ENCODE measurements around the gene MAN1A2.
"Not testable (repeated sequence)": the region's sequence is repeated elsewhere in the genome, so short reads cannot be mapped to it uniquely, and the experiment has no call there.

Gene MAN1A2

DNA sequence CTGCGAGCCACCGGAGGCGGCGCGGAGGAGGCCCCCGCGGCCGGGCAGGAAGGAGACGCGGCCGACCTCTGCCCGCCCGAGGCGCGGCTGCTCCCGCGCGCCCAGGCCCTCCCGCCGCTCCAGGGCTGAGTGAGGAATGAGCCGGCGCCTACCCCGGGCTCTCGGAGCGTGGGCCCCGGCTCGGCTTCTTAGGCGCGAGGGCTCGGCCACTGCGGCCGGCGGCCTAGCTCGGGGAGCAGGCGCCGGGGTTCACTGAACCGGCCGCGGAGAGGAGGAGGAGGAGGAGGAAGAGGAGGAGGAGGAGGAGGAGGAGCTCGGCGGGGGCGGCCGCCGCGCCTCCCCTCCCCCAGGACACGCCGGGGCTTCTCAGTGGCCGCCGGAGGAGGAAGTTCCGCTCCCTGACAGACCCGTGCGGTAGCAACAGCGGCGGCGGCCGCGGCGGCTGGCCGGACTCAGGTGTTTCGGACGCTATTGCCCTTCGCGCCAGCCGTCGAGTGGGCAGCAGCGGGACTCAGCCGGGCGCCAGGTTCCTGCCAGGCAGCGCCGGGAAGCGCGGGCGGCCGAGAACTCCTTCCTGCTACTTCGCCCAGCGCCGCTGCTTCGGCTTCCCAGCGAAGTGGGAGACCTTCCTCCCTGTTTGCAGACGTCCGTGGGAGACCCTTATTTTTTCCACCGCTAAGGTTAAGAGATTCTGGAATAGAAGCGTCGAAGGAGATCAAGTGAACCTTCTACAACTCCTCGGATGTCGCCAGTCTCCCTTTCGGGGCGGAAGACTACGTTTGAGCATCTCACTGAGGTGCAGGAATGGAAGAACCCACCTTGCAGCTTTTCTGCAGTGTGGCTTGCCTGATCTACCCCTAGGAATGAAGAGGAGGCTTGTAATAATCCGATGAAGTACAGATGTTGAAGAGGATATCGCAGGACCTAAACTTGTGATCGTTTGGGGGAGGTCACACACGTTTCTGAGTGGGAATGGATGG is at the start of gene MAN1A2:
MAN1A2 (plus strand) TSS at position 404 of the 980 bp plus-strand sequence. CDS start 735 bp downstream, outside the sequence.
- H3K4me1 ChIP-seq (ENCODE audit: control insufficient read depth in 1 of 2, insufficient read depth in 2 of 2, low read length in 2 of 2): peaks cover 23 to 42% of the 10 kb centered on the region in 2 donors
- H3K27ac ChIP-seq (ENCODE audit: low read depth, low read length): peak within 1 kb of the TSS; percentile 92
- no peaks in the 10 kb centered on the region for H3K27me3 ChIP-seq (ENCODE audit: control insufficient read depth in 1 of 2, insufficient read depth in 2 of 2, low read length in 2 of 2)
- H3K9me3 ChIP-seq (ENCODE audit: control insufficient read depth in 1 of 2, low read length in 2 of 2): no peaks in the 10 kb centered on the region
- H3K36me3 ChIP-seq (ENCODE audit: control insufficient read depth in 1 of 2, insufficient read depth in 2 of 2, low read length in 2 of 2): no peaks in the 10 kb centered on the region
- peak within 1 kb of the TSS; percentile 82 to 88 for H3K4me3 ChIP-seq (ENCODE audit: low read depth in 1 of 2, low read length in 2 of 2)
- peak within 1 kb of the TSS; percentile 90 to 97 for H3K9ac ChIP-seq (ENCODE audit: low read depth in 1 of 2, low read length in 2 of 2)

DNA sequence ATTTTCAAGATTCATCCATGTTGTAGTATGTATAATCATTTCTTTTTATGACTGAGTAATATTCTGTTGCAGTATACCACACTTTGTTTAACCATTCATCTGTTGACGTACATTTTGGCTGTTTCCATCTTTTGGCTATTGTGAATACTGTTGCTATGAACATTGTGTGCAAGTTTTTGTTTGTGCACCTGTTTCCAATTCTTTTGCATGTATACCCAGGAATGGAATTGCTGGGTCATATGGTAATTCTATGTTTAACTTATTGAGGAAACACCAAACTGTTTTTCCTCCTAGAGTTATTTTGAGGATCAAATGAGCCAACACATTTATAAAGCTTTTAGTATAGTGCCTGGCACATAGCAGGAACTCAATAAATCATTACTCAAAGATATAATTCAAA is 49.2 kb upstream of the MAN1A2 start:
- Histone ChIP-seq H3K9ac (ENCODE audit: low read depth in 1 of 2, low read length in 2 of 2) (no peak overlapping the region), H3K27me3 (ENCODE audit: control insufficient read depth in 1 of 2, insufficient read depth in 2 of 2, low read length in 2 of 2) (no peaks in the 10 kb centered on the region), H3K4me1 (ENCODE audit: control insufficient read depth in 1 of 2, insufficient read depth in 2 of 2, low read length in 2 of 2) (peaks cover 0 to 6% of the 10 kb centered on the region in 2 donors), H3K4me3 (ENCODE audit: low read depth in 1 of 2, low read length in 2 of 2) (no peak overlapping the region), H3K9me3 (ENCODE audit: control insufficient read depth in 1 of 2, low read length in 2 of 2) (no peaks in the 10 kb centered on the region), H3K27ac (ENCODE audit: low read depth, low read length) (no peak overlapping the region), H3K36me3 (ENCODE audit: control insufficient read depth in 1 of 2, insufficient read depth in 2 of 2, low read length in 2 of 2) (no peaks in the 10 kb centered on the region)

DNA sequence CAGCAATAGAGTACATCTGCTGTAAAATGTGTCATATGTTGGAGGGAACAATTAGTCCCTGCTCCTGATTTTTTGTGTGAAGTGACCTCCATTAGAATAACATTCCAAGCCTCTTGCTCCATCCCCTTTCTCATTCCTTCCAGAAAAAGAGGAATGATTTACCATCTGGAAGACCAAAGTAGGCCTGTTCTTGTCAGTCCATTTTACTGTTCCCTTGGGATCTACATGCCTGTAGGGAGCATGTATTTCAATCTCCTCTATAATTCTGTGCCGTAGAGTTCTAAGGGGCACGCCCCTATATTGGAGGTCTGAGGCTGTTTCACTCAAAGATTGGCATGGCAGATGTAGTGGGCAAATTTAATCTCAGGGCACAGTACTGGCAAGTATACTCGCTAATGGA is 48.8 kb upstream of the MAN1A2 start:
- H3K4me3 ChIP-seq (ENCODE audit: low read depth in 1 of 2, low read length in 2 of 2): no peak overlapping the region
- H3K27me3 ChIP-seq (ENCODE audit: control insufficient read depth in 1 of 2, insufficient read depth in 2 of 2, low read length in 2 of 2): no peaks in the 10 kb centered on the region

DNA sequence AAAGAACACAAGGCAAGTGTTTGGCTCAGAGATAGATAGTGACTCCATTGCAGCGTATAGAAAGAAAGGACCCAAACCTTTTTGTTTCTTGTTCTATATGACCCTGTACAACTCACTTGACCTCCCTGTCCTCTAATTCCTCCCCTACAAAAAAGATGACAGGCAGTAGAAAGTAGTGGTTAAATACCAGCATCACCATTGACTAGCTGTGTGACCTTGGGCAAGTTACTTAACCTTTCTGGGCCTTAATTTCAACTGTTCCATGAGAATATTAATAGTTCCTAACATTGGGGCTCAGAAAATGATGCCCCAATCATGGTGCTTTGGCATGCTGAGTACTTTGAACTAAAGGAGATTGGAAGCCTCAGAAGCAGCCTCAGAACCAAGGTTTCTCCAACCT is 46.7 kb upstream of the MAN1A2 start:
- no peak overlapping the region for H3K27ac ChIP-seq (ENCODE audit: low read depth, low read length)

More for the DNA sequence above, 48.8 kb upstream of the MAN1A2 start:
- Histone ChIP-seq H3K36me3 (ENCODE audit: control insufficient read depth in 1 of 2, insufficient read depth in 2 of 2, low read length in 2 of 2) (no peaks in the 10 kb centered on the region), H3K27ac (ENCODE audit: low read depth, low read length) (no peak overlapping the region), H3K9me3 (ENCODE audit: control insufficient read depth in 1 of 2, low read length in 2 of 2) (no peaks in the 10 kb centered on the region), H3K9ac (ENCODE audit: low read depth in 1 of 2, low read length in 2 of 2) (no peak overlapping the region), H3K4me1 (ENCODE audit: control insufficient read depth in 1 of 2, insufficient read depth in 2 of 2, low read length in 2 of 2) (peaks cover 0 to 6% of the 10 kb centered on the region in 2 donors)

DNA sequence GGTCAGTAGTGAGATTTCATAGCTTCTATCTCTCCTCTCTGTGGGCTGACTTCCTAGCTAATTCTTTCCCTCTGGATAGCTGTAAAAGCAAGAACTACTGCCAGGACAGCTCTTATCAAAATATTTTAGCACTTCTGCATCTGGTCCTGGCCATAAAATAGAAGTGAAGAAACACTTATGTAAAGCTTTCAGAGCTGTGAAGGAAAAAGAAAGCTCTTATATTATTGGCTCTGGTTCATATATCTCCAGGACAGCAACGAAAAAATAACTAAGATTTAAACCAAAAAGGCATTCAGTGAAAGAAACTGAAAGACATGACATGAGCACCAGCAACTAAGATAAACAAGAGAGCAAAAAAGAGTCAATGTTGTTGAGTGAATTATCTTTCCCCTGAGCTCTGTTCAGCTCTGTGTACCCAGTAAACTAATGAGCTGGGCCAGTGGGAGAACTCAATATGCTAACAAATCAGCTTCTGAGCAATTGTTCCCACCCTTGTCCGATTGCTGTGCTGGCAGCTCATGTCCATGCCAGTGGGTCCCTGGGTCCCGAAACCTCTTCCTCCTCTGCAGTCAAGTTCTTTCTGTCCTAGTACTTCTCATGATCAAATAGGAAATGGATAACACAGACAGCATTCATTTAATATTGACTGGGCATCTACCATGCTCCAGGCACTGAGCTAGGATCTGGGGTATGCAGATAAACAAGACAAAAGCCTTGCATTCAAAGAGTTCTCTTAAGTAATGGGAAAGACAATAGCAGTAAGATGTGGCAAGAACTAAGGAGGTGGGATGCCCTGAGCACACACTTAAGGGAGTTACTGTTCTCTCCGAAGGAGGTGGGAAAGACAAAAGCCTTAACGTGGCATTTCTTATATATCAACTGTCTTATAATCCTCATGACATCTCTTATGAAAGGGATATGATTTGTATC is 45.3 kb upstream of the MAN1A2 start:
- peaks cover 6 to 15% of the 10 kb centered on the region in 2 donors for H3K4me1 ChIP-seq (ENCODE audit: control insufficient read depth in 1 of 2, insufficient read depth in 2 of 2, low read length in 2 of 2)
- no peak overlapping the region for H3K4me3 ChIP-seq (ENCODE audit: low read depth in 1 of 2, low read length in 2 of 2)
- H3K9ac ChIP-seq (ENCODE audit: low read depth in 1 of 2, low read length in 2 of 2): no peak overlapping the region
- H3K27ac ChIP-seq (ENCODE audit: low read depth, low read length): no peak overlapping the region
- no peaks in the 10 kb centered on the region for H3K27me3 ChIP-seq (ENCODE audit: control insufficient read depth in 1 of 2, insufficient read depth in 2 of 2, low read length in 2 of 2)
- no peaks in the 10 kb centered on the region for H3K36me3 ChIP-seq (ENCODE audit: control insufficient read depth in 1 of 2, insufficient read depth in 2 of 2, low read length in 2 of 2)
- no peaks in the 10 kb centered on the region for H3K9me3 ChIP-seq (ENCODE audit: control insufficient read depth in 1 of 2, low read length in 2 of 2)

More for the DNA sequence above, 46.7 kb upstream of the MAN1A2 start:
- Histone ChIP-seq H3K4me1 (ENCODE audit: control insufficient read depth in 1 of 2, insufficient read depth in 2 of 2, low read length in 2 of 2) (peaks cover 6 to 14% of the 10 kb centered on the region in 2 donors), H3K27me3 (ENCODE audit: control insufficient read depth in 1 of 2, insufficient read depth in 2 of 2, low read length in 2 of 2) (no peaks in the 10 kb centered on the region), H3K9ac (ENCODE audit: low read depth in 1 of 2, low read length in 2 of 2) (no peak overlapping the region), H3K4me3 (ENCODE audit: low read depth in 1 of 2, low read length in 2 of 2) (no peak overlapping the region), H3K9me3 (ENCODE audit: control insufficient read depth in 1 of 2, low read length in 2 of 2) (no peaks in the 10 kb centered on the region), H3K36me3 (ENCODE audit: control insufficient read depth in 1 of 2, insufficient read depth in 2 of 2, low read length in 2 of 2) (no peaks in the 10 kb centered on the region)

DNA sequence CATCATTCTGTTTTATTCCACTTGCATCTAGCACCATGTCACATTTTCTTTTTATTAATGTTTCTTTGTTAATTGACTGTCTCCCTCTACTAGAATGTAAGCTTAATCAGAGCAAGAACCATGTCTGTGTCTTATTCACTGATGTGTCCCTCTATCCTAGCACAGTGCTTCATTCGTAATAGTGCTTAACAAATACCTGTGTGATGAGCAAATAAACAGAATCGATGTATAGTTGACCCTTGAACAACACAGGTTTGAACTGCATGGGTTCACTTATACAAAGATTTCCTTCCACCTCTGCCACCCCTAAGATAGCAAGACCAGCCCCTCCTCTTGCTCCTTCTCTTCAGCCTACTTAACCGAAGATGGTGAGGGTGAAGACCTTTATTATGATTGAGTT is 42.9 kb upstream of the MAN1A2 start:
- H3K27me3 ChIP-seq (ENCODE audit: control insufficient read depth in 1 of 2, insufficient read depth in 2 of 2, low read length in 2 of 2): no peaks in the 10 kb centered on the region
- no peak overlapping the region for H3K9ac ChIP-seq (ENCODE audit: low read depth in 1 of 2, low read length in 2 of 2)
- no peak overlapping the region for H3K4me3 ChIP-seq (ENCODE audit: low read depth in 1 of 2, low read length in 2 of 2)
- peaks cover 6 to 15% of the 10 kb centered on the region in 2 donors for H3K4me1 ChIP-seq (ENCODE audit: control insufficient read depth in 1 of 2, insufficient read depth in 2 of 2, low read length in 2 of 2)
- no peak overlapping the region for H3K27ac ChIP-seq (ENCODE audit: low read depth, low read length)
- no peaks in the 10 kb centered on the region for H3K9me3 ChIP-seq (ENCODE audit: control insufficient read depth in 1 of 2, low read length in 2 of 2)
- no peaks in the 10 kb centered on the region for H3K36me3 ChIP-seq (ENCODE audit: control insufficient read depth in 1 of 2, insufficient read depth in 2 of 2, low read length in 2 of 2)

DNA sequence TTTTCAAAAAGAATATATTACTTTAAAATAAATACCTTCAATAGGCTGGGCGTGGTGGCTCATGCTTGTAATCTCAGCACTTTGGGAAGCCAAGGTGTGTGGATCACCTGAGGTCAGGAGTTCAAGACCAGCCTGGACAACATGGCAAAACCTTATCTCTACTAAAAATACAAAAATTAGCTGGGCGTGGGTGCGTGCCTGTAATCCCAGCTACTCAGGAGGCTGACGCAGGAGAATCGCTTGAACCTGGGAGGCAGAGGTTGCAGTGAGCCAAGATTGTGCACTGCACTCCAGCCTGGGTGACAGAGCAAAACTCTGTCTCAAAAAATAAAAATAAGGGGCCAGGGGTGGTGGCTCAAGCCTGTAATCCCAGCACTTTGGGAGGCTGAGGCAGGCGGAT is 41.2 kb upstream of the MAN1A2 start:
- not testable (repeated sequence) for H3K27me3 ChIP-seq (ENCODE audit: control insufficient read depth in 1 of 2, insufficient read depth in 2 of 2, low read length in 2 of 2); H3K36me3 ChIP-seq (ENCODE audit: control insufficient read depth in 1 of 2, insufficient read depth in 2 of 2, low read length in 2 of 2); H3K27ac ChIP-seq (ENCODE audit: low read depth, low read length); H3K4me3 ChIP-seq (ENCODE audit: low read depth in 1 of 2, low read length in 2 of 2); H3K9me3 ChIP-seq (ENCODE audit: control insufficient read depth in 1 of 2, low read length in 2 of 2); H3K9ac ChIP-seq (ENCODE audit: low read depth in 1 of 2, low read length in 2 of 2)
- peaks cover 6 to 15% of the 10 kb centered on the region in 2 donors for H3K4me1 ChIP-seq (ENCODE audit: control insufficient read depth in 1 of 2, insufficient read depth in 2 of 2, low read length in 2 of 2)

DNA sequence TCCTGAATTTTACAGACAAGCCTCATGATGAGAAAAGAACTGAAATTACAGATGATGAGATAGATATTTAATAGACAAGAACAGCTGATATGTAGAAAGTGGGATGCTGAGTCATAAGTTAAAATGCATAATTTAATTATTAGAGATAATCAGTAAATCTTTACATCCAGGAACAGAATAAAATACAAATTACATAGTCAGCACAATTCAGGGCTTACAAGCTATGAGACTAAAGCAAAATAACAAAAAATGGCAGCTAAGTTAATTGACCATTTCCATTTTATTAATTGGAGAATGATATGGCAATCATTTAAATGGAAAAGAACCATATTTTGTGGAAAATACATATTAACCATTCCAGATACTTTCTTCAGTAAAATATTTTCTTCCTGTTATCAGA is 40.2 kb upstream of the MAN1A2 start:
- no peaks in the 10 kb centered on the region for H3K27me3 ChIP-seq (ENCODE audit: control insufficient read depth in 1 of 2, insufficient read depth in 2 of 2, low read length in 2 of 2)
- peaks cover 6 to 10% of the 10 kb centered on the region in 2 donors for H3K4me1 ChIP-seq (ENCODE audit: control insufficient read depth in 1 of 2, insufficient read depth in 2 of 2, low read length in 2 of 2)
- H3K9me3 ChIP-seq (ENCODE audit: control insufficient read depth in 1 of 2, low read length in 2 of 2): no peaks in the 10 kb centered on the region
- no peak overlapping the region for H3K9ac ChIP-seq (ENCODE audit: low read depth in 1 of 2, low read length in 2 of 2)
- H3K36me3 ChIP-seq (ENCODE audit: control insufficient read depth in 1 of 2, insufficient read depth in 2 of 2, low read length in 2 of 2): no peaks in the 10 kb centered on the region
- H3K4me3 ChIP-seq (ENCODE audit: low read depth in 1 of 2, low read length in 2 of 2): no peak overlapping the region
- no peak overlapping the region for H3K27ac ChIP-seq (ENCODE audit: low read depth, low read length)

DNA sequence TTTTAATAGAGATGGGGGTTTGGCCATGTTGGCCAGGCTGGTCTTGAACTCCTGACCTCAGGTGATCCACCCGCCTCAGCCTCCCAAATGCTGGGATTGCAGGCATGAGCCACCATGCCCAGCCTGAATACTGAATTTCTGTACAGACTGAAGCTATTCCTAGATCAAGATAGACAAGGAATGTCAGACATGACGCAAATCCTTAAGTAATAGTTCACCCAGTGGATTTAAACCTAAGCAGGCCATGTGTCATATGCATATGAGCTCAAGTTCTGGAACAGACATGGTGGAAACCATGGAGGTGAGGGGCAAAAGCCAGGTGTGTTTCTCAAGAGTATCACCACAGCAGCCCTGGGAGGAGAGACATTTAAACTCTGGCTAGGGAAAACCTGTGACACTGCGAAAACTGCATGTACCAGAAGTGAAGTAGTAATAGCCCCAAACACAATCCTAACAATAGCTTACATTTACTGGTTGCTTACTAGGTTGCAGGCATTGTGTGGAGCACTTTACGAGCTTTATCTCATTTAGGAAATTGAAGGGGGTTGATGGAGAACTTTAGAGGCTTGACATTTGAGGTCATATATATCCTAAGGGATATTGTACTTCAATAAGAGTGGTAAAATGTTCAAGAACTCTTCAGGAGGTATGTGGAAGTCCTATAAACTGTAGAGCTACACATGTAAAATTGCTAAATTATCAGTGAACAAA is 31.7 kb upstream of the MAN1A2 start:
- H3K27ac ChIP-seq (ENCODE audit: low read depth, low read length): no peak overlapping the region
- no peaks in the 10 kb centered on the region for H3K27me3 ChIP-seq (ENCODE audit: control insufficient read depth in 1 of 2, insufficient read depth in 2 of 2, low read length in 2 of 2)
- no peak overlapping the region for H3K4me3 ChIP-seq (ENCODE audit: low read depth in 1 of 2, low read length in 2 of 2)
- peaks cover 5 to 12% of the 10 kb centered on the region in 2 donors for H3K4me1 ChIP-seq (ENCODE audit: control insufficient read depth in 1 of 2, insufficient read depth in 2 of 2, low read length in 2 of 2)
- no peaks in the 10 kb centered on the region for H3K9me3 ChIP-seq (ENCODE audit: control insufficient read depth in 1 of 2, low read length in 2 of 2)
- no peak overlapping the region for H3K9ac ChIP-seq (ENCODE audit: low read depth in 1 of 2, low read length in 2 of 2)
- H3K36me3 ChIP-seq (ENCODE audit: control insufficient read depth in 1 of 2, insufficient read depth in 2 of 2, low read length in 2 of 2): no peaks in the 10 kb centered on the region

All from duodenal mucosa (tissue), 2 donors.